KMS-11 (cell line): ENCODE measurements around the gene ROR1.

Experiments used
- H2AFZ ChIP-seq: fragments of 200-600 bp; sonication (generic); 2 replicates; pipeline ENCODE4 v1.6.1; 2016; ENCODE audit warnings: antibody characterized with exemption, mixed run types, low read depth
- H3K27ac ChIP-seq: fragments of 200-600 bp; sonication (generic); 2 replicates; pipeline ENCODE4 v1.6.1; 2016; ENCODE audit warnings: mild to moderate bottlenecking, mixed run types
- H3K27me3 ChIP-seq: fragments of 200-600 bp; sonication (generic); 2 replicates; pipeline ENCODE4 v1.6.1; 2017; ENCODE audit warnings: mild to moderate bottlenecking, low read depth, mixed run types, moderate library complexity; ENCODE audit not compliant: insufficient read depth
- H3K36me3 ChIP-seq: fragments of 200-600 bp; sonication (generic); 2 replicates; pipeline ENCODE4 v1.6.1; 2017; ENCODE audit warnings: mild to moderate bottlenecking, mixed run types; ENCODE audit not compliant: insufficient read depth
- H3K4me1 ChIP-seq: fragments of 200-600 bp; sonication (generic); 2 replicates; pipeline ENCODE4 v1.6.1; 2016; ENCODE audit warnings: mild to moderate bottlenecking, low read depth, mixed run types; ENCODE audit not compliant: poor library complexity, severe bottlenecking
- H3K4me2 ChIP-seq: fragments of 200-600 bp; sonication (generic); 2 replicates; pipeline ENCODE4 v1.7.0; 2016; ENCODE audit warnings: mild to moderate bottlenecking, mixed run types
- H3K4me3 ChIP-seq: fragments of 200-600 bp; sonication (generic); IDR thresholded peaks from 2 replicates; pipeline ENCODE4 v1.6.1; 2017; ENCODE audit warnings: low read depth, low read length, mixed read lengths; ENCODE audit not compliant: insufficient read depth
- H3K79me2 ChIP-seq: fragments of 200-600 bp; sonication (generic); 2 replicates; pipeline ENCODE4 v1.6.1; 2016; ENCODE audit warnings: low read depth, mixed run types; ENCODE audit not compliant: insufficient read depth
- H3K9ac ChIP-seq: fragments of 200-600 bp; sonication (generic); 2 replicates; pipeline ENCODE4 v1.6.1; 2016; ENCODE audit warnings: mild to moderate bottlenecking, mixed run types
- H4K20me1 ChIP-seq: fragments of 200-600 bp; sonication (generic); 2 replicates; pipeline ENCODE4 v1.6.1; 2016; ENCODE audit warnings: mild to moderate bottlenecking, mixed run types; ENCODE audit not compliant: insufficient read depth
- TF ChIP-seq, protein P1 (sequence below): fragments of 200-600 bp; sonication (generic); conservative IDR thresholded peaks from 2 replicates; pipeline ENCODE4 v1.6.1; 2017; ENCODE audit warnings: low read depth, mild to moderate bottlenecking, antibody characterized with exemption, low read length, moderate library complexity, mixed read lengths

The ROR1 gene

DNA sequence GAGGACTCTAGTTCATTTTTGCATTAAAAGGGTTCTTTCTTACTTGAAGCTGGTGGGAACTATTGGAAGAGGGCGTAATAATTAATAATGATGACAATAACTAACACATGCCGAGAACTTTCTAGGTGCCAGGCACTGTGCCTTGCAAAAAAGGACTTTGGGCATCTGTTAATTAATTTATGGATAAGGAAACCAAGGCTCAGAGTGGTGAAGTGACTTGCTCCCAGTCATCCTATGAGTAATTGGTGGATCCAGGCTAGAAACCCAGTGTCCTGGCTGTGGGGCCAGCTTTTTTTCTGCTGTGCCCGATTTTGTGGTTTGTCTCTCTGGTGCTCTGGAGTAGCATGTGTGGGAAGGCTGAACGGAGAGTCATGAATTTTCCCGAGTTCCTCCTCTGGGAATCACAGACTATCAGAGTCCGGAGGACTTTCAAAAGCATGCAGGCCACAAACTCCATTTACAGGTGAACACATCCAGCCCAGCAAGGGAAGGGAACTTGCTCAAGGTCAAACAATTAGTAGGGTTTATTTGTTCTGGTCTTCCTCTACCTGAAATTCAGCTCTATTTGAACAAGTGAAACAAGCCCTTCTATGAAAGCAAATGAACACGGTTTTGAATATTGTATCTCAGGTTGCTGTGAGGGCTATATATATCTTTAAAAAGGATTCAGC is 23.4 kb downstream of the ROR1 start:
- Histone ChIP-seq H3K27ac (no peak overlapping the region), H4K20me1 (no peaks in the 10 kb centered on the region), H3K4me3 (no peak overlapping the region), H3K27me3 (no peaks in the 10 kb centered on the region), H3K4me2 (no peak overlapping the region), H3K4me1 (peaks cover 3% of the 10 kb centered on the region), H3K36me3 (no peaks in the 10 kb centered on the region), H3K9ac (no peak overlapping the region), H2AFZ (no peak overlapping the region), H3K79me2 (no peaks in the 10 kb centered on the region)
- TF ChIP-seq, protein P1, sequence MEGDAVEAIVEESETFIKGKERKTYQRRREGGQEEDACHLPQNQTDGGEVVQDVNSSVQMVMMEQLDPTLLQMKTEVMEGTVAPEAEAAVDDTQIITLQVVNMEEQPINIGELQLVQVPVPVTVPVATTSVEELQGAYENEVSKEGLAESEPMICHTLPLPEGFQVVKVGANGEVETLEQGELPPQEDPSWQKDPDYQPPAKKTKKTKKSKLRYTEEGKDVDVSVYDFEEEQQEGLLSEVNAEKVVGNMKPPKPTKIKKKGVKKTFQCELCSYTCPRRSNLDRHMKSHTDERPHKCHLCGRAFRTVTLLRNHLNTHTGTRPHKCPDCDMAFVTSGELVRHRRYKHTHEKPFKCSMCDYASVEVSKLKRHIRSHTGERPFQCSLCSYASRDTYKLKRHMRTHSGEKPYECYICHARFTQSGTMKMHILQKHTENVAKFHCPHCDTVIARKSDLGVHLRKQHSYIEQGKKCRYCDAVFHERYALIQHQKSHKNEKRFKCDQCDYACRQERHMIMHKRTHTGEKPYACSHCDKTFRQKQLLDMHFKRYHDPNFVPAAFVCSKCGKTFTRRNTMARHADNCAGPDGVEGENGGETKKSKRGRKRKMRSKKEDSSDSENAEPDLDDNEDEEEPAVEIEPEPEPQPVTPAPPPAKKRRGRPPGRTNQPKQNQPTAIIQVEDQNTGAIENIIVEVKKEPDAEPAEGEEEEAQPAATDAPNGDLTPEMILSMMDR: no peak

DNA sequence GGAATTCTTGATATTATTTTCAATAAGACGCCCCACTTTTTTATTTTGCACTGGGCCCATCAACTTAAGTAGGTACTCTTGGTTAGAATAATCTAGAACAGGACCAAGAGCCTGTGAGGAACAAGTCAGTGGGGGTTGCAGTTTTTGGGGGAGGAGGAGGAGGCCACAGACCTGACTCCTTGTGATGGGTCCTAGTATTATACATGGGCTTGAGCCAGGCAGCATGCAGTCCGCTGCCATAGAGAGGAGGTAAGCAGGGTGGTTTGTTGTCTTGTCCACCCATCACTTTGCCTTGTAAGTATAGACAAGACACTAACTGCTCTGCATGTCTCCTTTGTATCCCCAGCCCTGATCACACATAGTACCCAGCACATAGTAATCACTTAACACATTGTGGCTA is 24.5 kb downstream of the ROR1 start:
- no peaks in the 10 kb centered on the region for H3K36me3 ChIP-seq
- no peak overlapping the region for H3K9ac ChIP-seq
- H3K4me3 ChIP-seq: no peak overlapping the region
- peaks cover 3% of the 10 kb centered on the region for H3K4me1 ChIP-seq
- H3K79me2 ChIP-seq: no peaks in the 10 kb centered on the region
- TF ChIP-seq, protein P1: no peak
- no peak overlapping the region for H3K4me2 ChIP-seq
- H3K27me3 ChIP-seq: no peaks in the 10 kb centered on the region
- H3K27ac ChIP-seq: no peak overlapping the region
- no peak overlapping the region for H2AFZ ChIP-seq
- no peaks in the 10 kb centered on the region for H4K20me1 ChIP-seq

DNA sequence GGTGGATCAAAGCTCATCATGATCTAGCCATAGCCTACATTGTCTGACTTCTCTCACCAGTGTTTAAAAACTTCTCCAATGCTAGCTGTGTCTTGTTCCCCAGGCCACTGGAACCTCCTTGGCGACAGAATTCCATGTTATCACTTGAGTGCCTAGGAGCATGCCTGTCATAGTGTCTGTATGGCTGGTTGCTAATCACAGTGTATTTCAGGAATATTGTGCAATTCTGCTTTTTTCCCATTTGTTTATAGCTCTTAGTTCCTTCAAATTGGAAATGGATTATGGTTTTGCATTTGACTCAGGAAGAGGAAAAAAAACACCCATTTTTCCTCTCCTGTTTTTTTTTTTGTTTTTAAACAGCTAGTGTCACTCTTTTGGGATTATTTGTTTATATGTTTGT is 25.5 kb downstream of the ROR1 start:
- H3K36me3 ChIP-seq: no peaks in the 10 kb centered on the region
- no peak overlapping the region for H3K4me2 ChIP-seq
- H3K4me1 ChIP-seq: peaks cover 3% of the 10 kb centered on the region
- no peaks in the 10 kb centered on the region for H3K27me3 ChIP-seq
- TF ChIP-seq, protein P1: no peak
- no peak overlapping the region for H3K27ac ChIP-seq
- H3K79me2 ChIP-seq: no peaks in the 10 kb centered on the region
- H2AFZ ChIP-seq: no peak overlapping the region
- H3K9ac ChIP-seq: no peak overlapping the region
- no peaks in the 10 kb centered on the region for H4K20me1 ChIP-seq
- H3K4me3 ChIP-seq: no peak overlapping the region

DNA sequence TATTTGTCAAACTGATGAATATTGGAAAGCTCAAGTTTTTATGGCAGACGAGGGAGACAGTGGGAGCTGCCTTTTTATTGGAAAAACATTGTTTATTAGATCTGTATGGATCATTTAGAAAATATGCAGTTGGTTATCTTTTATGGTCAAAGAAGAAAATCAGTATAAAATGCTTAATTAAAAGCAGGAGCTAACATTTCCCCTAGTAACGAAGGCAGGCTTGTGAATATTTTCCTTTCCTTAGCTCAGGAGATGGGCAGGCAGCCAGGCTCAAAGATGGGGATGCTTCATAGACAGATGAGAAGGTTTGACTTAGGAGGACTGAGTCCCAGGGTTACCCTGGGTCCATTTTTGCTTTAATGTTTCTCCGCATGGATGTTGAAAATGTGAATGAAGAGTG is 26.0 kb downstream of the ROR1 start:
- TF ChIP-seq, protein P1: no peak
- Histone ChIP-seq H3K4me3 (no peak overlapping the region), H2AFZ (no peak overlapping the region), H4K20me1 (no peaks in the 10 kb centered on the region), H3K36me3 (no peaks in the 10 kb centered on the region), H3K4me2 (no peak overlapping the region), H3K9ac (no peak overlapping the region), H3K27ac (no peak overlapping the region), H3K4me1 (peaks cover 3% of the 10 kb centered on the region), H3K79me2 (no peaks in the 10 kb centered on the region), H3K27me3 (no peaks in the 10 kb centered on the region)
